GM18511 (cell line): Measurements from ENCODE around the gene SYNJ2BP.

ENCODE experiments used
- ATAC-seq: cut with Tn5 transposase; IDR thresholded peaks from one replicate; pipeline ENCODE4 v1.9.1; 2021; ENCODE audit warnings: mild to moderate bottlenecking, moderate library complexity; ENCODE audit not compliant: unreplicated experiment

Gene SYNJ2BP

DNA sequence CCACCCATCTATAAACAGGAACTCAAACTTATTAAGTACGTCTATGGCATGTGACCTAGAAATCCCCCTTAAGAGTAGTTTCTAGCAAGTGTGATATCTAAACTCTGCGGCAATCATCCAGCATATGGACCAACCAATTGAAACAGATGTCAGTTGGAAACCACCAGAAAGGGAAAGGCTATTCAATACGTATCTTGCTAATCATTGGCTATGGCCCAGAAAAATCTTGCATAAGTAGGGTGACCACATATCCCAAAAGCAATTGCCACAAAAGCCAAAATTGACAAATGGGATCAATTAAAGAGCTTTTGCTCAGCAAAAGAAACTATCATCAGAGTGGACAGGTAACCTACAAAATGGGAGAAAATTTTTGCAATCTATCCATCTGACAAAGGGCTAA lies 24.2 kb downstream of the SYNJ2BP start:
- ATAC-seq, result no peak

DNA sequence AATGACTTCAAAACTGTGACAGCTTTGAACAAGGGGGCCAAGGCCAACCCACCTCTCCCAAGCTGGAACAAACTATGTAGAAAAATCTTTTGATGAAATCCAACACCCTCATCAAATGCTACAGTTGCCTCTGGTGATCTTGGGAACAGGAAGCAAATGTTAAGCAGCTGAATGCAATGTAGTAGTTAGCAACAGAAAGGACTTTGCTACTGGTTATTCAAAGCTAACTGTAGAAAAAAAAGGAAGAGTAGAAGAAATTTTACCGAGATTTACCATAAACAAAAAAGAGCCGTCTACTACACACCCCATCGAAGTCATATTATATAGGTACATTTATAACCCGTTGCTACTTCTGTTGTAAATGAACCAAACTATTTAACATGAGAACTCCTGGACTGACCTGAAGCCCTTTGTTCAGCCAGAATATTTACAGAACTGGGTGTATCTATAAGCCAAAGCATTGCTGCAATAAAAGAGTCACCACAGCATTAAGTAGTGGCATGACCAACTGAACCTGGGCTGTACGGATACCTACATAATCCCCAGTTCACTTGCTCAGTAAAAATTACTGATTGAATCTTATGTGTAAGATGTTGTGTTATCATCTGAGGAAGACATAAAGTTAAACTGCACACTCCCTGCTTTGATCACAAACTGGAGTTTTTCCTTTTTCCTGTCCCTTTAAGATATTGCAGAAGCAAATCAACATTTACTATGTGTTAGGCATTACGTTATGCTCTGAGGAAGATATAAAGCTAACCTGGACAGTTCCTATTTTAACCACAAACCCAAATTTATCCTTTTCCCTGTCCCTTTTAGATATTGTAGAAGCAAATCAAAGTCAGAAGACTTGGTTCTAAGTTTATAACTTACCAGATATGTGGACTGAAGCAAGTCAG lies 25.1 kb downstream of the SYNJ2BP start:
- ATAC-seq, result no peak

GRCh38 chr14:70382536-70382935 lies 34.4 kb downstream of the SYNJ2BP start:
- no peak for ATAC-seq

DNA sequence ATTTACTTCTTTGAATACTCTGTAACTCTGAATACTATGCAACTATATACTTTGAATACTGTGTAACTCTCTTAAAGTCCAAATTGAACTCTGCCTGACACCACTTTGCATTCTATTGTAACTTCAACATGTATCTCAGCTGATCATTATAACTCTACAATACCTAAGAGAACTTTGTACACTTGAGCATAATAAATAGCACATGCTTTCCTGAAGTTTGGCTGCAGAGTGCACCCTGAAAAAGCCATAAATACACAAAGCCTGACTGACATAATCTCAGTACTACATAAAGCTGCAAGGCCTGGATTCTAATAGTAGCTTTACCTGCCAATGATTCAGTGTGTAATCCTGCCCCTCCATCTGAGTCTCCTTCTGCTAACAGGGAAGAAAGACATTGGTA lies 36.1 kb downstream of the SYNJ2BP start:
- no peak for ATAC-seq

DNA sequence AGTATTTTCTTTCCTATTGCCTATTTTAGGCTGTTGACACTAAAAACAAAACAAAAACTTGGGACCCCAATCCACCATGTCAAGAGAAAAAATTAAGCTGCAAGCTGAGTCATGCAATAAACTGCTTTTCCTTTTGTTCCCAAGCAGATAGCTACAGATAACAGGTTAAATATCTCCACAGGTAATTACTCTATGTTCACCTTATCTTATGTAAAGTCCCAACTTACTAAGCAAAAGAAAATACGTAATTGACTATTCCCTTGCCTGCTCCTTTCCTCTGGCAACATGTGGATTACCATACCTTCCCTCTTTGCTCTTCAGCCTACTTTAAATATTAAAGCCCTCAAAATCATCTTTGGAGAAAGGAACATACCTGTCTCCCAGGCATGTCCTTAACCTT lies 38.2 kb downstream of the SYNJ2BP start:
- no peak for ATAC-seq
